H1 (cell line): ENCODE data around the gene NDST3. TPM values are rescaled to one million over a fixed set of nuclear protein-coding genes. Genes with fewer than 3 reads are reported as not detected.

ENCODE experiments used
- ATF3 ChIP-seq: IDR thresholded peaks from 2 replicates; pipeline ENCODE4 v1.6.1; 2011; ENCODE audit warnings: low read depth, mild to moderate bottlenecking, low read length; ENCODE audit not compliant: insufficient read depth
- BRCA1 ChIP-seq: IDR thresholded peaks from 2 replicates; pipeline ENCODE4 v1.6.1; 2012; ENCODE audit warnings: low read depth, low read length, improper control_type of control experiment
- CHD7 ChIP-seq: fragments of 300-600 bp; sonication (generic); IDR thresholded peaks from 2 replicates; pipeline ENCODE4 v1.7.1; 2012; ENCODE audit warnings: low read length, moderate library complexity, mild to moderate bottlenecking, inconsistent platforms; ENCODE audit not compliant: insufficient replicate concordance
- FOSL1 ChIP-seq: IDR thresholded peaks from 2 replicates; pipeline ENCODE4 v1.6.1; 2011; ENCODE audit warnings: mild to moderate bottlenecking, low read depth, low read length, moderate library complexity; ENCODE audit not compliant: insufficient read depth
- KDM5A ChIP-seq: fragments of 200-600 bp; IDR thresholded peaks from 2 replicates; pipeline ENCODE4 v1.7.1; 2012; ENCODE audit warnings: mild to moderate bottlenecking, low read length, inconsistent platforms, mixed read lengths
- RFX5 ChIP-seq: IDR thresholded peaks from 2 replicates; pipeline ENCODE4 v1.6.1; 2011; ENCODE audit warnings: low read depth, low read length, improper control_type of control experiment, borderline replicate concordance
- SP2 ChIP-seq: IDR thresholded peaks from 2 replicates; pipeline ENCODE4 v1.6.1; 2012; ENCODE audit warnings: mild to moderate bottlenecking, low read length, inconsistent platforms
- TEAD4 ChIP-seq: IDR thresholded peaks from 2 replicates; pipeline ENCODE4 v1.6.1; 2012; ENCODE audit warnings: low read depth, low read length, inconsistent platforms, mixed read lengths
- USF2 ChIP-seq: IDR thresholded peaks from 2 replicates; pipeline ENCODE4 v1.6.1; 2011; ENCODE audit warnings: low read length, improper control_type of control experiment
- YY1 ChIP-seq: IDR thresholded peaks from 2 replicates; pipeline ENCODE4 v1.6.1; 2011; ENCODE audit warnings: low read depth, mild to moderate bottlenecking, low read length
- polyA plus RNA-seq, 7 experiments: library from polyadenylated mRNA; depleted of rRNA in 3 of 7; stranded (reverse) in 5 of 7; unstranded in 2 of 7; fragments of >200 nt in 5 of 7; fragments of 200-250 nt in 2 of 7; gene quantifications; 1 replicate in 5 of 7; 2 replicates in 1 of 7; 4 replicates in 1 of 7; pipeline versions ENCODE4 v1.2.1 to v1.2.3, GENCODE V29; 2011 to 2013; ENCODE audit warnings: missing spikeins in 2 of 7, mixed read lengths in 2 of 7
- total RNA-seq: library from RNA; stranded (reverse); fragmentation: NEBNext Ultra II Directional; extraction: Animal tissue kit (Norgen Biotek cat#: 25700); gene quantifications from 2 replicates; pipeline ENCODE4 v1.2.1, GENCODE V29; 2021

NDST3 gene
- total and polyA plus RNA-seq, 2 of the 8 experiments (the other 6 are each of a cell fraction or from before 2014, with no cell fraction given), result 0.35 to 0.60 TPM

GRCh38 chr4:118221227-118221800, 187.0 kb downstream of the NDST3 start (continued):
- TF ChIP-seq CHD7, result no peak
- no peak for TF ChIP-seq SP2
- TF ChIP-seq USF2, result no peak
- no peak for TF ChIP-seq FOSL1
- TF ChIP-seq BRCA1, result no peak
- TF ChIP-seq KDM5A, result no peak
- no peak for TF ChIP-seq YY1
- no peak for TF ChIP-seq TEAD4
- TF ChIP-seq RFX5, result no peak
- no peak for TF ChIP-seq ATF3
